HG03103 (cell line): ENCODE data around the gene CACNA2D4.

Experiments used
- ATAC-seq: cut with Tn5 transposase; IDR thresholded peaks from one replicate; pipeline ENCODE4 v1.9.1; 2021; ENCODE audit warnings: low read depth; ENCODE audit not compliant: unreplicated experiment

The CACNA2D4 gene

DNA sequence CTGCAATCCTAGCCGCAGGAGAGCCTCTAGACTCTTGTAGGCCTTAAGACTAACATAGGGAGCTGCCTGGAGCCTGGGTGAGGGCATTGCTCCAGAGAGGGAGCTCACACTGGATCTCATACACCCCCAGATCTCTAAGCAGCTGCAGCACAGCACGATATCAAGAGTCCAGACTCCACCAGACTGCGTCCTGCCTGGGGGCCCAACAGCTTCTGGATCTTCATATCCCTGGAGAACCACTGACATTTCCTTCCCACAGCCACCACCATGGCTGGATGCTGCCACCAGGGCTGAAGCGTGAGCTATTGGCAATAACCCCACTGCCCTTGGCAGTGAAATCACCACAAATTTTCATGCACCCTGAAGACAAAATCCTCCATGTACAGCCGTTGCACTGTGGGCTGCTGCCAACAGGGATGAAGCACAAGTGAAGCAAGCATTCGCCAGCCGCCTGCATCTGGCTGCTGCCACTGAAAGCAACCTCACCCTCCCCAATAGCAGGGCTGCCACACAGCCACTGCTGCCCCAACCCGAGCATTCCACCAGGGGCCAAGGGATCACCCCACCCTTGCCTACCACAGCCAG lies 28.2 kb downstream of the CACNA2D4 start:
- no peak for ATAC-seq

DNA sequence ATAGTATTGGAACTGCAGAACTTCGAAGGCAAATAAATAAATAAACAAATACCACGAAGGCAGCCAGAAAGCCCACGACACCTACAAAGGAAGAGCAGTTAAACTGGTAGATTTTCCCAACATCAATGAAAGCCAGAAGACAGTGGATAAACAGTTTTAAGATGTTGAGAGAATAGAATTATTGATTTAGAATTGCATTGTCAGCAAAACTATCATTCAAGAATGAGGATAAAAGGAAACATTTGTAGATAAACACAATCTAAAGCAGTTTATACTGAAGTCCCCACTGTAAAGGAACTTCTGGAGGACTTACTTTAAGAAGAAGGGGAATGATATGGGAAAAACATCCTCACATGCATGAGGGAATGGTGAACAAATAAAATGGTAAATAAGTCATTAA lies 29.5 kb downstream of the CACNA2D4 start:
- no peak for ATAC-seq

DNA sequence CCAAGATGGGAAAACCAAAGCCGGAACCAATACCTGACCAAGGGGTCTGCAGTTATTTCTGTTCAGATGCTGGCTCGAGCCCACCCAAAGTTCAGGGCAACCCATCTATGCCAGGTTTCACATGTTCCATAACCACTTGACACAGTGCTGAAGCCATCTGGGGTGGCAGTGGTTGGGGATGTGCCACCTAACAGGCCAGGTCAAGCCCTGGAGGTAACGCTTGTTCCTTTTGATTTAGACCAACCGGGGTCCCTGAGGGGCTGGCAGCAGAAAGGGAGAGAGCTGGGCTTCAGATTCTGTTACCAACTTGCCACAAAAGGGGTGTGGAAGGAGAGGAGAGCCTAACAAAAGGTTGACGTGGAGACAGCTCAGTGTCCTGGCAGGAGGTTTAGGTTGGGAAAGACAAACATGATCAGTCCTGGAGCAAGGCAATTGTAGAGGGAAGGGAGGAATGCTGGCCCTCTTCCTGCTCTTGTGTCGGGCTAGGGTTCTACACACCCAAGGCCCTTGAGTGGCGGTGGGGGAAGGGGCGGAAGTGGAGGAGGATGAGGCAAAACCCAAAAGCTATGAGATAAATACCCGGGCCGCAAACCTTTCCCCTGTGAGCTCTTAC lies 31.9 kb downstream of the CACNA2D4 start:
- no peak for ATAC-seq

DNA sequence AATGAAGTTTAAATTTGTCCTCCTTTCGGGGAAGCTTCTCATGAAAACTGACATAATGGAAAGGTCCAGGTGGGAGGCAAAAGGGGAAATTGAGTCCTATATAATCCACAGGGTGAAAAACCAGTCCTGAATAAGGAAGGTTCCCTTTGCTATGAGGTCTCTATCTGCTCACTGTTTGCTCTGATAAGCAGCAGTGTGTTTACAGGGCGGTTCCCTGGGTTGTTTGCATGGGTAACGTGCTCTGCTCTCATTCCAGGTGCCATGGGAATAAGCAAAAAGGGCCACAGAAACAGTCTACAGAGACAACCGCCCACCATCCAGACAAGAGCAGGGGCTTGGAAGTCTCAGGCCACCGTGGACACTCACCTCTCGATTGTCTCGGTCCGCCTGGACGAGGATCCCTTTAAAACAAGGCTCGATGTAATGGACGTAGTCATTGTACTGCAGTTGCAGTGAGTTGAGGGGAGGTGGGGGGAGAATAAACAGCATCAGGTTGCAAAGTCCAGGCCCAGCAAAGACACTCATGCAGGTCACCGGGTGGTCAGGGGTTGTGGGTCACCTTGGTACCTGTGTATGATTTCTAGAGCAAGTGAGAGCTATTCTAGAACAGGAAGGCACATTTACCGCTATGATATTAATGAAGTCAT lies 32.7 kb downstream of the CACNA2D4 start:
- ATAC-seq: no peak

DNA sequence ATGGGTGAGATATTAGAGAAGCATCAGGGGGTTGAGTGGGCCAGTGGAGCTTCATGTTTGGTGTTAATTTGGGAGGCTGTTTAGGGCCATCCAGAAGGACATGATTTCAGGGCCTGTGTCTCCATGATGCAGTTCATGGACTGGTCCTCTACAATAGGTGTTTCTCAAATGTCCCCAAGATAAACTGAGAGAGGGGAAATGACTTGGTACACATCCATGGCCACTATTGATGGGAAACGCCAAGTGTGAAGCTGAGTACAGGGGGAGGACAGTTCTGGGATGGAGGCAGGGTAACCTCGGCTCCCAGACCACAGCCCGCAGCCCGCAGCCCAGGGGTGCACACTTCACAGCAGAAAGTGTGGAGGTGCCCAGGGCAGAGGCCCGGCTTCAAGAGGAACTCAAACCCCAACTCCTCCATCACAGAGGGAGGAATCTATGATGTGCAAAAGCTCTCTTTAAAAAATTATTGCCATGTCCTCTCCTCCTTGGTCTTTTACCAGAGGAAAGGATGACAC lies 33.3 kb downstream of the CACNA2D4 start:
- no peak for ATAC-seq

DNA sequence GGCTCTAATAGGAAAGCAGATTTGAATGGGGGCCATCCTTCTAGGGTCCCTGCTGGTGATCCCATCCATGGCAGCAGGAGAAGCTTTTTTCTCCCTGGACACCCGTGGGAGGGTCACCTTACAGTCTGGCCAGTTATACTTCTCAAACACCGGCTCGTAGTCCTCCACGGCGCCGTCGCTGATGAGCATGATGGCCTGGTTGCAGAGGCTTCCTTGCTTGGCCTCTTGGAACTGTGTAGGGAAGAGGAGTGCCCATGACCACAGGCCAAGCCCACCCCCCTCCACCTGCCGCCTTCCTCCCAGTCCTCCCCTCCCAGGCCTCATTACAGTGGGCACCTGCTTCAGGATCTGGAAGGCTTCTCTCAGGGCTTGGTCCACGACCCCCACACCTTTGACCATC lies 33.8 kb downstream of the CACNA2D4 start:
- no peak for ATAC-seq

DNA sequence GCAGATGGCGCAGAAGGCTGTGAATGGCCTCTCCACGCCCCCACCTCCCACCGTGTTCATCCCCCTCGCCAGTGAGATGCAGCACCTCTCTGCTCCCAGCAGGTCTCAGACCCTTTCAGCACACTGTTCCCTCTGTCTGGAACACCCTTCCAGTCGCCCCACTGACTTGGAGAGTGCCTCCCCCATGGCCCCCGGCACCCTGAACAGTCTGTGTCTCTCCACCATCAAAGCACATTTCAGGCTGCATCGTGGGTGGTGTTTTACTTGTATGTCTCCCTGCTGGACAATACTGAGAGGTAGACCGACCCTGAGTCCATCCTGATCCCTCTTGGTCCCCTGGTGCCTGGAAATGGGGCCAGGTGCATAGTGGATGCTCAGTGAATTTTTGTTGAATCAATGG lies 34.9 kb downstream of the CACNA2D4 start:
- ATAC-seq: no peak

DNA sequence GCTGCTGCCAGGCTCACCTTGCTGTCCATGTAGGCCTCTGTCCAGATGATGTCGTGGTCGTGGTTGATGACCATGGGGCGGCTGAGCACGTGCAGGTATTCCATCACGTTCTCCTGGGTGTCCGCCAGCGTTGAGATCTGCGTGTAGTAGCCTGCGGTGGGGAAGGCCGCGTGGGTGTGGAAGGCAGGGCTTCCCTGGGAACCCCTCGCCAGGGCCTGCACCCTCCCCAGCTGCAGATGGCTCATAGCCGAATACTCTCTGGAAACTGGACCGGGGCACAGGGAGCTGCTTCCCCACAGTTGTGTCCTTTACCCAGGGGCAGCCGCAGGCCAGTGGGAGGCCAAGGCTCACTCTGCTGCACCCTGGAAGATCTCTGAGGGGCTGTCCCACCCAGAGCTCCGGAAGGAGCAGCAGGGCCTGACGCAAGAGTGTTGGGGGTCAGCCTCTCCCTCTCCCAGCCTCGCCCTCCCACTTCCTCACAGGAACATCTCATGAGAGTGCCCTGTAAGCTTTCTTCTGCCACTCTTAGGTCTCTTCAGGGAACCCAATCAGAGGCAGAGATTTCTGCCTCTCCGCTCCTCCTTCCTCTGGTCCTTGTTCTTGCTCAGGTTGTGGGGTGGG lies 35.5 kb downstream of the CACNA2D4 start:
- no peak for ATAC-seq

DNA sequence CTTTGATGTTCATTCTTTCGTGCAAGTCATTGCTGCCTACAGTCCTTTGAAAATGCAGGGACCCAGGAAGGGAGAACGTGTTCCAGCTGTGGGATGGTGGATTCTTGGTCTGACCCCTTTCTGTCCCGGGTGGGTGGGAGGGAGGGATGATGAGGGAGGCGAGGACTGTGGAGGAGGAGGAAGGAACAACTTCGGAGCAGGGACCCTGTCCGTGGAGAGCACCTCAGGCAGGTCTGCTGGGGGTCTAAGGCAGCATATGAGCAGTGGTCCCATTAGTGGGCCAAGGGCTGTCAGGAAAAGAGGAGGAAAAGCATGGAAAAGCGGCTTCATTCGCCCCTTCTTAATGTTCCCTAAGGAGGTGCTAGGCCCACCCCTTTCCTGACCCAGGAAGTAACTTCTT lies 36.0 kb downstream of the CACNA2D4 start:
- no peak for ATAC-seq

DNA sequence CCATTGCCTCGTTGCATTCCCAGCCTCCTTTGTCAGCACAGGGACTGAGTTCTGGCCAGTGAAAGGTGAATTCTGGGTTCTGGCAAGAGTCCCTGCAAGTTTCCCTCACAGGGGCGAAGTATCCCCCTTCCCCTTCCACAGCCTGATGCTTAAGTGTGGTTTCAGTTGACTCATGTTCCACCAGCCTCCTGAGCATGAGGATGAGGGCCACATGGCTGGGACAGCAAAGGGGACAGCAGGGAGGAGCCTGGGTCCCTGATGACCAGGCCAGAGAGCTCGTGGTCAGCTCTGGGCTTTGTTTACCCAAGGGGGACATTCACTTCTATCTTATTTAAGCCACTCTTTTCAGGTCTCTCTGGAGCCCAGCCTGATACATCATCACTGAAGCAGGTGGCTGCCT lies 36.5 kb downstream of the CACNA2D4 start:
- no peak for ATAC-seq

DNA sequence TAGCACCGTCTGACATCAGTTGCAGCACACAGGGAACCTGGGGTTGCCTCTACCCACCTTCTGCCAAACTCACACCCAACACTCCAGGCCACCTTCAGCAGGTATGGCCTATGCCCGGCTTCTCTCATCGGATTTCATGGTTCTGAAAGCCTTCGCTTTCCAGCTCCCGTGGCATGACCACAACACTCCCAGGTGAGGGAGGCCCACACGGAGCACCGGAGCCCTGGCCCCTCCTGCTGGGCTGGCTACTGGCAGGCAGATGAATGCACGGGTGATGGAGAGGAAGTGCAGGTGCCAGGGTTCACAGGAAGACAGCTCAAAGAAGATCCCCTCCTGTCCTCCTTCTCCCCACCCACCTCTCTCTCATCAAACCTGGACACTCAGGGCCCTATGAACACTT lies 37.2 kb downstream of the CACNA2D4 start:
- ATAC-seq: no peak

DNA sequence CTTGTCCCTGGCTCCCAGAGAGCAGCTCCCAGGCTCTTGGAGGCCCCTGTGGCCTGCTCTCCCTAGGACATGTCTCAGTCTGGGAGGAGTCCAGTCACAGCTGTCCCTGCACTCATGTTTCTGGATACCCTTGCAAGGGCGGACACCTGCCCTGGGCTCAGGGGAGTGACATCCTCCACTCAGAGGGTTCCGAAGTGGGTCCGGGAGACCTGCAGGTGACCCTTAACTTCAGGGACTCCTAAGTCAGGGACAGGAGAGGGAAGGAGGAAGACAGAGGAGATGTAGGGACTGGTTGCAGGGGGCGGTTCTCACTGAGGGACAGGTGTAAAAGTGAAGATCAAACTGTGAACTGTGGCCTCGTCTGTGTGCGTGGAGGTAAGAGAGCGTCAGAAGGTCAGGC lies 37.6 kb downstream of the CACNA2D4 start:
- no peak for ATAC-seq

DNA sequence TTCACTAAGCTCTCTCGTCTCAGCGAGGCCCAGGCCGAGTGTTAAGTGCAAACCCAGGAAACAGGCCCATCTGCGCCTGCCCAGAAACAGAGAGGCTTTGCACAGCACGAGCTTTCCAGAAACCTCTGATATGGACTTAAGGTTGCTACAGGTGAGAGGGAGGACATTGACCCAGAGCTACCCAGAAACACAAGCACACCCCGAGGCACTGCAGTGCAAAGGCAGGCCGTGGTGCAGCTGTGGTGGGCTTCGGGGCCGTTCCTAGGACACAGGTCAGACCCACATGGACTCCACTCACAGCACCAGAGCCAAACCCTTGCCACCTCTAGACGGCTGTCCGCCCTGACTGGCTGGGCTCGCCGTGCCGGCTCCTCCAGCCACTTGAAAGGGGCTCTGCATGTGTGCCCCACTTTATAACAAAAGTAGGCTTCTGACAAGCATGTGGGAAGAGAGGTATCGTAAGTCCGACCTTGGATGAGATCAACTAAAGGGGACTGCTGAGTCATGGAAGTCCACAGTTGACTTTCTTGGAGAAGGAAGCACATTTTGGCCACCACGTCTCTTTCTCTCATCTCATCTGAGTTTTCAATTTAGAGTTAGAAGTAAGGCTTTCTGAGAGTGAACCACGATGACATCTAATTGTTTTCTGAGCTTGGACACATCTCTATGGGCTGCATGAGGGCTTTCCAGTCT lies 38.2 kb downstream of the CACNA2D4 start:
- ATAC-seq: no peak

DNA sequence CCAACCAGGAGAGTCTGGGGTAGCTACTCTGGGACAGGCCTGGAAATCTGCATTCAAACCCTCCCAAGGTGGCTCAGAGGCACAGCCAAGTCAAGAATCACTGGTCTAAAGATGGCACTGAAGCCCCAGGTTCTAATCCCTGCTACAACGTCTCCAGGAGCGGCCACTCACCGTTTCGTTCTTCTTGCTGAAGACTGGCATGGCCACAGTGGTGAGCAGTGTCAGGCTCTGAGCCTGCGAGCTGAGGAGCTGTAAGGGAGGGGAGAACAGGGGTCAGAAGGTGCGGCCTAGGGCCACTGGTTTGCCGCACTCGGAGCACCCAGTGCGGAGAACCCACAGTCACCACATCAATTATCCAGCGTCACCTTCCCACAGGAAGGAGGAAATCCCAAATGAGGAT lies 38.8 kb downstream of the CACNA2D4 start:
- ATAC-seq: no peak

DNA sequence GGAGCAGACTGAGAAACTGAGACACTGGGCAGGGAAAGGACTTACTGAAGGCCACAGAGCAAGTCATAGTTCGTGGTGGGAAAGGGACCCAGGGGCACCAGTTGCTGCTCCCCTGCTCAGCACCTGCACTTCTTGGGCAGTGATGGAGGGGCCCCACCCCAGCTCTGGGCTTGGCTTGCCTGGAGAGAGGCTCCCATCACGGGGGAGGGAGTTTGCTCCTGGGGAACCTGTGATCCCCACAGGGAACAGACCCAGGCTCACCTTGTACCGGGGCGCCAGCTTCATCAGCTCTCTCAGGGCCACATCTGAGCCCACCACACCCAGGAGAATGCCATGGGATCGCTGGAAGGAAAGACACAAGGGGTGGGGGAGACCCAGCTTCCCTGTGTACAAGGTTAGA lies 39.8 kb downstream of the CACNA2D4 start:
- no peak for ATAC-seq

DNA sequence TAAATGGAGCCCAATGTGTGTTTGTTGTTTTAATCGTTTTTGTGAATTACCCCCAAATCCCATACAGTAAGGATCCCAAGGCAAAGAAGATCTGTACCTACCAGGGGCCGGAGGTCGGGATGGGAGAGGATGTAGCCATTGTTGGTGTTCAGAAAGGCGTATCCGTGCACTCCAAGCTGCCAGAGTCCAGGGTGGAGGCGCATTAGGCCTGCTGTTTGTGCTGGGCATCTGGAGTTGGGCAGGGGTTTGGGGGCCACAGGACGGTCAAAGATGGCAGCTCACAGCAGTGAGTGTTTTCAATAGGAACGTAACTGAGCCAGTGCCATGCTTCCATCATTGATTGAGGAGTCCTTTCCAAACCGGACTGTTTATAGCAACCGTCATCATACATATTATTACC lies 40.2 kb downstream of the CACNA2D4 start:
- no peak for ATAC-seq

DNA sequence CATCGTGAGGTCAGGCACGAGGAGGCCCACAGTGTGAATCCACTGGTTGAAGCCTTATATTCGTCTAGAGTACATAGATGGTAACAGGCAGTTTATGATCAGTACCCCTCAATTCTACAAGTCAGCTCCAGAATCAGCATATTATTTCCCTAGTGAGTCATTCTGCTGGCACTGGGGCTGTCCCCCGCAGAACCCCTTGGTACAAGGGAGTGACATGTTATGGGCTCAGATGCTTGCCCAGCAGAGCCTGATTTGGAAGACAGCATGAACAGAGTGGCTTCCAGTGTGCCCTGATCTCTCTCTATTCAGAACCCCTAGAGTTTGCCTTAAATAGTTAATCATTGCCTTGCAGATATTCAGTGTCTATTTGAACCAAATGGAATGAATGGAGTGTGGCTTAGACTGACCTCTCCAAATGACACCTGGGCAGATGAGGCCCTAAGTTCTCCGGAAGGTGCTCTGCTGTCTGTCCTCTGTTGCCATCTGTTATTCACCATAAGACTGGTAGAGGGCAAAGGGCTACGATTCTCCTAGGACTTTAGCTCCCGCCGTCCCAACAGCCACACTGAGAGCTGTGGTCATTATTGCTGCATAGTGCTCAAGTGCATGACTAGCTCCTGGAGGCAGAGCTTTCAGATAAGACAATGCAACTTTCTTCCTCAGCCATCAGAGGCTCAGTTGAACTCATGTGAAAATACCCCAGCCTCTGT lies 41.1 kb downstream of the CACNA2D4 start:
- ATAC-seq: no peak

DNA sequence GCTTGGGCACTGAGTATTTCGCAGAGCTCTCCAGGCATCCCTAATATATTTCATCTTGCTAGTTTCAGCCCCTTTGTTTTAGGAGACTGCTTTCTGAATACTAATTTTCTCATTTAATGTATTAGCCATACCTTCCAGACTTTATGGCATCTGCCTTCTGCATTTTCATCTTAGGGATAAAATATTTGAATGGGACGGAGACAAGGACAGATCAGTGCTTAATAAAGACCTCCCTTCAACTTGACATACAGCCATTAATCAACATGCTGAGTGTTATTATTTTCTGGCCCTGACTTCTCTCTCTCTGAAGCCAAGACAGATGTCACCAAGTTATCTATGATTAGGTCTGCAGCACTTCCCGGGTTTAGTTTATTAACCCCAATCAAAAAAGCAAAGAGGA lies 42.4 kb downstream of the CACNA2D4 start:
- ATAC-seq: no peak

DNA sequence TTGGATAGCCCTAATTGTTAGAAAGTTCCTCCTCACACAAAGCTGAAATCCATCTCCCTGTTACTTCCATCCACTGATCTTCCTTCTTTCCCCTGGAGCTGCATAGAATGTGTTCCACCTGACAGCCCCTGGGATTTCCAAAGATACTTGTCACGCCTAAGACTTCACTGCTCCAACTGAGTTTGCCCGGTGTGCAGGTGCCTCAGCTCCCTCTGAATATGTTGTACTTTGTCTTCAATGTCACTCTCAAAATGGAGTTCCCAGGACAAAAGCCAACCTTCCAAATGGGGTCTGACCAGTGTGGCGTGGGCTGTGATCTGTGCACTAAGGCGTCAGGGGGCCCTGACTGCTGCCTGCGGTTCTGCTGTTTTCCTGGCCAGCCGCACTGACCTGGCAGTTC lies 42.8 kb downstream of the CACNA2D4 start:
- ATAC-seq: no peak
